ENCODE measurements around the gene GRIN2D. TPM values are rescaled to one million over a fixed set of nuclear protein-coding genes. Genes with fewer than 3 reads are reported as not detected.

GRIN2D gene
- total RNA-seq, 1 experiment from 2014 or later = 23.0 TPM

DNA sequence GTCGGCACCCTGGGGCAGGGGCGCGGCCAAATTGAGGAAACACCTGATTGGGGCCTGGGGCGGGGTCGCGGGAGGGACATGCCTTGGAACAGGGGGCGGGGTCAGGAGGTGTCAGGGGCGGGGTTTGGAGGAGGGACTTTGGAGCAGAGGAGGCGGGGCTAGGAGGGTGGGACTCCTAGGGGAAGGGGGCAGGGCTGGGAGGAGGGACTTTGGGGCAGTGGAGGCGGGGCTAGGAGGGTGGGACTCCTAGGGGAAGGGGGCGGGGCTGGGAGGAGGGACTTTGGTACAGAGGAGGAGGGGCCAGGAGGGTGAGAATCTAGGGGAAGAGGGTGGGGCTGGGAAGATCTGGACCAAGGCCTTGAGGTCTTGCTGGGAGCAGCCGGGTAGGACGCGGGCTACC, 21.9 kb downstream of the GRIN2D start:
- Mint-ChIP-seq H3K27ac (no peak overlapping the region), H3K4me3 (peak overlapping the region; percentile 80), H3K36me3 (peaks cover 17% of the 10 kb centered on the region), H3K9me3 (no peaks in the 10 kb centered on the region), H3K4me1 (peaks cover 32% of the 10 kb centered on the region), H3K27me3 (ENCODE audit: low read depth) (peaks cover 4% of the 10 kb centered on the region; the same call in 1 of the 2 replicates)
- TF ChIP-seq, protein P1, sequence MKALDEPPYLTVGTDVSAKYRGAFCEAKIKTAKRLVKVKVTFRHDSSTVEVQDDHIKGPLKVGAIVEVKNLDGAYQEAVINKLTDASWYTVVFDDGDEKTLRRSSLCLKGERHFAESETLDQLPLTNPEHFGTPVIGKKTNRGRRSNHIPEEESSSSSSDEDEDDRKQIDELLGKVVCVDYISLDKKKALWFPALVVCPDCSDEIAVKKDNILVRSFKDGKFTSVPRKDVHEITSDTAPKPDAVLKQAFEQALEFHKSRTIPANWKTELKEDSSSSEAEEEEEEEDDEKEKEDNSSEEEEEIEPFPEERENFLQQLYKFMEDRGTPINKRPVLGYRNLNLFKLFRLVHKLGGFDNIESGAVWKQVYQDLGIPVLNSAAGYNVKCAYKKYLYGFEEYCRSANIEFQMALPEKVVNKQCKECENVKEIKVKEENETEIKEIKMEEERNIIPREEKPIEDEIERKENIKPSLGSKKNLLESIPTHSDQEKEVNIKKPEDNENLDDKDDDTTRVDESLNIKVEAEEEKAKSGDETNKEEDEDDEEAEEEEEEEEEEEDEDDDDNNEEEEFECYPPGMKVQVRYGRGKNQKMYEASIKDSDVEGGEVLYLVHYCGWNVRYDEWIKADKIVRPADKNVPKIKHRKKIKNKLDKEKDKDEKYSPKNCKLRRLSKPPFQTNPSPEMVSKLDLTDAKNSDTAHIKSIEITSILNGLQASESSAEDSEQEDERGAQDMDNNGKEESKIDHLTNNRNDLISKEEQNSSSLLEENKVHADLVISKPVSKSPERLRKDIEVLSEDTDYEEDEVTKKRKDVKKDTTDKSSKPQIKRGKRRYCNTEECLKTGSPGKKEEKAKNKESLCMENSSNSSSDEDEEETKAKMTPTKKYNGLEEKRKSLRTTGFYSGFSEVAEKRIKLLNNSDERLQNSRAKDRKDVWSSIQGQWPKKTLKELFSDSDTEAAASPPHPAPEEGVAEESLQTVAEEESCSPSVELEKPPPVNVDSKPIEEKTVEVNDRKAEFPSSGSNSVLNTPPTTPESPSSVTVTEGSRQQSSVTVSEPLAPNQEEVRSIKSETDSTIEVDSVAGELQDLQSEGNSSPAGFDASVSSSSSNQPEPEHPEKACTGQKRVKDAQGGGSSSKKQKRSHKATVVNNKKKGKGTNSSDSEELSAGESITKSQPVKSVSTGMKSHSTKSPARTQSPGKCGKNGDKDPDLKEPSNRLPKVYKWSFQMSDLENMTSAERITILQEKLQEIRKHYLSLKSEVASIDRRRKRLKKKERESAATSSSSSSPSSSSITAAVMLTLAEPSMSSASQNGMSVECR (CRISPR knock-in tag; IDR thresholded peaks at IDR 0.05; ENCODE audit: borderline replicate concordance) = no peak
- TF ChIP-seq ZNF671 (CRISPR knock-in tag; IDR thresholded peaks at IDR 0.05) = no peak
- TF ChIP-seq, protein P2, sequence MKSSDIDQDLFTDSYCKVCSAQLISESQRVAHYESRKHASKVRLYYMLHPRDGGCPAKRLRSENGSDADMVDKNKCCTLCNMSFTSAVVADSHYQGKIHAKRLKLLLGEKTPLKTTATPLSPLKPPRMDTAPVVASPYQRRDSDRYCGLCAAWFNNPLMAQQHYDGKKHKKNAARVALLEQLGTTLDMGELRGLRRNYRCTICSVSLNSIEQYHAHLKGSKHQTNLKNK (CRISPR knock-in tag; IDR thresholded peaks at IDR 0.05) = no peak
- no peak for TF ChIP-seq RORB (CRISPR knock-in tag; IDR thresholded peaks at IDR 0.05)
- no peak for TF ChIP-seq SMAD4 (CRISPR knock-in tag; IDR thresholded peaks at IDR 0.05)
- TF ChIP-seq TP53 (CRISPR knock-in tag; IDR thresholded peaks at IDR 0.05) = no peak
- no peak for TF ChIP-seq ZNF219 (CRISPR knock-in tag; IDR thresholded peaks at IDR 0.05; ENCODE audit: borderline replicate concordance)
- TF ChIP-seq FOXJ3 (CRISPR knock-in tag; IDR thresholded peaks at IDR 0.05; ENCODE audit: borderline replicate concordance) = no peak
- no peak for TF ChIP-seq SMAD3 (CRISPR knock-in tag; IDR thresholded peaks at IDR 0.05; ENCODE audit: borderline replicate concordance)
- TF ChIP-seq USF1 (CRISPR knock-in tag; IDR thresholded peaks at IDR 0.05) = no peak
- DNase-seq (ENCODE audit: low spot score) (peak; percentile 98), ATAC-seq (peak; percentile 79)
- POLR2A ChIA-PET = interaction anchor here (0.5 to 2.5 kb wide), 7 partner anchors 12 to 85 kb away, joined by 4 to 27 read pairs (median 6); partner anchors contain the start of genes KDELR1, SYNGR4 and TMEM143
- CTCF ChIA-PET = interaction anchor here (0.7 to 7.6 kb wide), 10 partner anchors 14 to 142 kb away, joined by 3 to 70 read pairs (median 5); partner anchors contain the start of genes GRIN2D, GRWD1 and KDELR1

- ATAC-seq = no peak
- no peak for TF ChIP-seq STAT6 (CRISPR knock-in tag; conservative IDR thresholded peaks at IDR 0.05; ENCODE audit: low read depth)
- 0 out of 2 replicates have a peak, but pooled peaks have one; percentile 25 for TF ChIP-seq ZNF281 (CRISPR knock-in tag; IDR thresholded peaks at IDR 0.05)
- TF ChIP-seq, protein P3, sequence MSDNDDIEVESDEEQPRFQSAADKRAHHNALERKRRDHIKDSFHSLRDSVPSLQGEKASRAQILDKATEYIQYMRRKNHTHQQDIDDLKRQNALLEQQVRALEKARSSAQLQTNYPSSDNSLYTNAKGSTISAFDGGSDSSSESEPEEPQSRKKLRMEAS (CRISPR knock-in tag; IDR thresholded peaks at IDR 0.05) = no peak
- Mint-ChIP-seq H3K9me3 (no peaks in the 10 kb centered on the region), H3K4me3 (peak overlapping the region; percentile 37), H3K36me3 (peaks cover 18% of the 10 kb centered on the region), H3K27ac (no peak overlapping the region), H3K27me3 (ENCODE audit: low read depth) (peaks cover 4% of the 10 kb centered on the region; the same call in 1 of the 2 replicates), H3K4me1 (peaks cover 32% of the 10 kb centered on the region)
- ChIA-PET CTCF (interaction anchor here (7.6 kb wide), 1 partner anchor 25 kb away, joined by 70 read pairs; the partner anchor contains the start of gene KDELR1), POLR2A (no interaction called here)
- no peak for DNase-seq (ENCODE audit: low spot score)
Observed at GRCh38 chr19:48415806-48416221, 22.3 kb downstream of the GRIN2D start.
